K562 (cell line): Measurements from ENCODE around the gene GABARAP. TPM values are rescaled to one million over a fixed set of nuclear protein-coding genes. Genes with fewer than 3 reads are reported as not detected.

ENCODE experiments used
- ATAC-seq: fragments of 200-7000 bp; cut with Tn5 transposase; 3 replicates; pipeline ENCODE4 v1.9.1; 2020; ENCODE audit warnings: moderate library complexity
- BruUV-seq: library from RNA; stranded (reverse); fragments of 400-500 nt; replicated peaks from 2 replicates; lab custom pipeline; 2021; lab: Mats Ljungman, UMichigan
- CTCF ChIA-PET: fragments of 300-600 bp; formaldehyde crosslinking; extraction: SDS; loops from one replicate; lab custom pipeline; 2021; ENCODE audit warnings: low intra/inter-chr PET ratio; lab: Yijun Ruan, JAX
- POLR2A ChIA-PET: fragments of 300-600, 350-650 bp; sonication (Branson Sonifier 250); formaldehyde crosslinking; extraction: SDS; loops from one replicate; lab custom pipeline; 2021; ENCODE audit warnings: antibody characterized with exemption, inconsistent platforms; lab: Yijun Ruan, JAX
- DNase-seq, 4 experiments: peaks; one replicate each; pipeline versions ENCODE4 v3.0.0 to v3.0.0-alpha.2; 2011 to 2018; ENCODE audit warnings: low spot score in 3 of 4, mixed read lengths in 3 of 4; ENCODE audit errors: extremely low read depth in 1 of 4
- FAIRE-seq: peaks from 2 replicates; lab custom pipeline; 2011; peaks lifted over from hg19 to GRCh38; lab: Jason Lieb, UNC
- H2AFZ ChIP-seq: 2 replicates; pipeline ENCODE4 v1.6.0; 2011; ENCODE audit warnings: low read depth, low read length, control low read depth, inconsistent platforms
- H3K27ac ChIP-seq: fragments of 200-600 bp; 3 replicates; pipeline ENCODE4 v1.8.0; 2011; ENCODE audit warnings: low read depth, mild to moderate bottlenecking, control low read depth, inconsistent platforms, low read length, moderate library complexity, mixed read lengths; ENCODE audit errors: extremely low read depth
- H3K27me3 ChIP-seq, 2 experiments: fragments of 300-600 bp in 1 of 2; 2 replicates in 1 of 2; 3 replicates in 1 of 2; pipeline versions ENCODE4 v1.6.0 to v1.8.0; 2011; ENCODE audit warnings: inconsistent platforms in 2 of 2, low read length in 2 of 2, mild to moderate bottlenecking in 1 of 2, mixed read lengths in 1 of 2, moderate library complexity in 1 of 2; ENCODE audit not compliant: control insufficient read depth in 2 of 2, insufficient read depth in 2 of 2
- H3K36me3 ChIP-seq: fragments of 300-600 bp; 3 replicates; pipeline ENCODE4 v1.8.0; 2011; ENCODE audit warnings: mild to moderate bottlenecking, low read length, inconsistent platforms; ENCODE audit not compliant: control insufficient read depth, insufficient read depth
- H3K4me1 ChIP-seq, 2 experiments: fragments of 200-600 bp in 1 of 2; replicated peaks in 1 of 2; 2 replicates in 1 of 2; 3 replicates in 1 of 2; pipeline versions ENCODE4 v1.5.1 to v1.8.0; 2011; ENCODE audit warnings: inconsistent platforms in 2 of 2, low read length in 2 of 2, mild to moderate bottlenecking in 1 of 2, mixed read lengths in 1 of 2, moderate library complexity in 1 of 2; ENCODE audit not compliant: control insufficient read depth in 2 of 2, insufficient read depth in 2 of 2
- H3K4me2 ChIP-seq: 2 replicates; pipeline ENCODE4 v1.6.1; 2011; ENCODE audit warnings: low read length, control low read depth, inconsistent platforms, mixed read lengths; ENCODE audit not compliant: insufficient read depth
- H3K4me3 ChIP-seq: fragments of 200-600 bp; sonication (generic), shearing (Covaris generic); 2 replicates; pipeline ENCODE4 v1.5.1; 2016; ENCODE audit warnings: control low read depth, inconsistent platforms
- H3K79me2 ChIP-seq: fragments of 200-600 bp; 3 replicates; pipeline ENCODE4 v1.8.0; 2011; ENCODE audit warnings: low read length, inconsistent platforms; ENCODE audit not compliant: control insufficient read depth, insufficient read depth
- H3K9ac ChIP-seq, 2 experiments: 2 replicates each; pipeline versions ENCODE4 v1.6.0 to v1.6.1; 2011; ENCODE audit warnings: low read depth in 2 of 2, low read length in 2 of 2, control low read depth in 1 of 2, inconsistent platforms in 1 of 2, mild to moderate bottlenecking in 1 of 2, mixed read lengths in 1 of 2; ENCODE audit not compliant: insufficient read depth in 1 of 2
- H3K9me1 ChIP-seq: one replicate; pipeline ENCODE4 v1.6.0; 2011; ENCODE audit warnings: inconsistent platforms, mild to moderate bottlenecking, low read length, moderate library complexity; ENCODE audit not compliant: control insufficient read depth, insufficient read depth
- H3K9me3 ChIP-seq: replicated peaks from 2 replicates; pipeline ENCODE4 v1.5.1; 2011; ENCODE audit warnings: low read depth, low read length, inconsistent platforms; ENCODE audit not compliant: control insufficient read depth, insufficient read depth
- H4K20me1 ChIP-seq: replicated peaks from 2 replicates; pipeline ENCODE4 v1.6.1; 2011; ENCODE audit warnings: low read length, inconsistent platforms, mixed read lengths; ENCODE audit not compliant: control insufficient read depth, insufficient read depth
- CAMTA2 ChIP-seq: fragments of 250-450 bp; sonication (Bioruptor Pico); conservative IDR thresholded peaks from 2 replicates; pipeline ENCODE4 v1.5.1; 2022
- CREB3 ChIP-seq: fragments of 450-650 bp; conservative IDR thresholded peaks from 2 replicates; pipeline ENCODE4 v1.6.1; 2016; ENCODE audit warnings: missing genetic modification characterization, low read depth, mild to moderate bottlenecking, missing compliant biosample characterization, moderate library complexity
- HNRNPLL ChIP-seq: fragments of 200-400 bp; formaldehyde crosslinking; IDR thresholded peaks from 2 replicates; pipeline ENCODE4 v1.6.1; 2017; ENCODE audit warnings: low read length, low read depth, mild to moderate bottlenecking; ENCODE audit not compliant: poor library complexity, severe bottlenecking
- PRDM10 ChIP-seq: fragments of 450-650 bp; IDR thresholded peaks from 2 replicates; pipeline ENCODE4 v1.6.1; 2018; ENCODE audit not compliant: partially characterized antibody
- SLC30A9 ChIP-seq: fragments of 250-450 bp; sonication (Bioruptor Pico); IDR thresholded peaks from 2 replicates; pipeline ENCODE4 v1.8.0; 2022; ENCODE audit warnings: mild to moderate bottlenecking, moderate library complexity
- SNRNP70 ChIP-seq: fragments of 200-400 bp; formaldehyde crosslinking; optimal IDR thresholded peaks from 2 replicates; pipeline ENCODE3; 2017; ENCODE audit warnings: low read depth, low read length
- TBL1XR1 ChIP-seq, 2 experiments: IDR thresholded peaks; 2 replicates each; pipeline ENCODE4 v1.6.1; 2012; ENCODE audit warnings: improper control_type of control experiment in 2 of 2, low read length in 2 of 2, mild to moderate bottlenecking in 1 of 2
- ZBTB17 ChIP-seq: fragments of 450-650 bp; formaldehyde crosslinking; IDR thresholded peaks from 2 replicates; pipeline ENCODE4 v1.4.0; 2020; ENCODE audit warnings: mild to moderate bottlenecking
- ZKSCAN1 ChIP-seq: fragments of 150-350 bp; IDR thresholded peaks from 2 replicates; pipeline ENCODE4 v1.6.1; 2016; ENCODE audit warnings: low read depth, low read length
- ZNF121 ChIP-seq: sonication (generic); formaldehyde crosslinking; conservative IDR thresholded peaks from 2 replicates; pipeline ENCODE4 v1.8.0; 2022; ENCODE audit warnings: missing genetic modification reagents
- ZNF253 ChIP-seq: fragments of 250-450 bp; sonication (Bioruptor Pico); conservative IDR thresholded peaks from 2 replicates; pipeline ENCODE4 v1.6.1; 2021; ENCODE audit warnings: mild to moderate bottlenecking
- ZNF280A ChIP-seq: fragments of 450-650 bp; IDR thresholded peaks from 2 replicates; pipeline ENCODE4 v1.6.1; 2018; ENCODE audit warnings: mild to moderate bottlenecking, low read depth; ENCODE audit not compliant: partially characterized antibody
- ZNF512 ChIP-seq: IDR thresholded peaks from 2 replicates; pipeline ENCODE4 v1.6.1; 2016; ENCODE audit warnings: missing genetic modification characterization, missing compliant biosample characterization
- WGBS: fragments of 100-300 bp; shearing (Covaris generic); methylation state at CpG from one replicate; pipeline ENCODE4 v1.1.6; 2016; ENCODE audit warnings: low coverage, mixed read lengths; ENCODE audit not compliant: insufficient coverage; ENCODE audit errors: missing lambda C conversion rate; 5-methylcytosine and 5-hydroxymethylcytosine counted together
- in situ Hi-C: fragments of 300-500 bp; cut with MboI; formaldehyde crosslinking; loops from 4 replicates; pipeline ENCODE4 v1.15.0; 2018; ENCODE audit warnings: inconsistent platforms, mixed read lengths
- intact Hi-C: fragments of 100-400 bp; cut with micrococcal nuclease; formaldehyde crosslinking; loops from 2 replicates; pipeline ENCODE4 v1.14.2; 2022
- polyA plus RNA-seq, 8 experiments: library from polyadenylated mRNA; depleted of rRNA in 4 of 8; stranded (reverse) in 5 of 8; unstranded in 3 of 8; fragments of >200 nt; fragmentation: Nextera tagmentation in 2 of 8; fragmentation: Illumina TruSeq in 1 of 8; extraction: Ambion mirVana in 2 of 8; extraction: Trizol in 1 of 8; gene quantifications; 2 replicates each; pipeline versions ENCODE4 v1.2.1 to v1.2.3, GENCODE V29; 2011 to 2014; ENCODE audit warnings: inconsistent platforms in 1 of 8, missing spikeins in 1 of 8
- total RNA-seq, 7 experiments: library from RNA; depleted of rRNA in 6 of 7; stranded (reverse); fragments of >200 nt in 6 of 7; fragmentation: Illumina TruSeq in 2 of 7; extraction: Trizol in 2 of 7; gene quantifications; 2 replicates each; pipeline versions ENCODE4 v1.2.1 to v1.2.3, GENCODE V29; 2011 to 2021; ENCODE audit warnings: low replicate concordance in 1 of 7

The GABARAP gene
- total and polyA plus RNA-seq, 9 of the 15 experiments (the other 6 are each of a cell fraction or from before 2014, with no cell fraction given) = 47.5 to 373 (median 152) TPM

- Histone ChIP-seq H3K4me2 (no peak overlapping the region), H2AFZ (no peak overlapping the region), H3K27me3 (no peaks in the 10 kb centered on the region), H4K20me1 (peaks cover 7% of the 10 kb centered on the region), H3K4me3 (no peak overlapping the region), H3K36me3 (peaks cover 71% of the 10 kb centered on the region; the same call in 2 of the 3 replicates), H3K79me2 (peaks cover 44% of the 10 kb centered on the region), H3K4me1 (peaks cover 7 to 25% of the 10 kb centered on the region in 2 experiments; a peak in 4 of 5 replicates), H3K9ac (peak overlapping the region in 1 of 2 experiments; percentile 45; a peak in 2 of 4 replicates), H3K9me3 (no peaks in the 10 kb centered on the region), H3K9me1 (peaks cover 4% of the 10 kb centered on the region), H3K27ac (no peak overlapping the region)
- in situ Hi-C loops (no loop called here), intact Hi-C loops (no loop called here)
- no peak for DNase-seq
- 96% methylated on average over 12 of the region's 19 CpGs for WGBS
- no peak for FAIRE-seq
- BruUV-seq = no TSS peak
- ChIA-PET POLR2A (interaction anchor here (0.9 to 2.8 kb wide), 2 partner anchors 9 to 21 kb away, joined by 4 to 19 read pairs; partner anchors contain the start of genes ACADVL and DLG4), CTCF (no interaction called here)
- no peak for ATAC-seq
- no peak for TF ChIP-seq ZKSCAN1
- TF ChIP-seq HNRNPLL = no peak
- TF ChIP-seq TBL1XR1 (IDR thresholded peaks at IDR 0.05; ENCODE audit: low read length in 2 of 2) = no peak
- no peak for TF ChIP-seq ZNF512 (tag)
- no peak for TF ChIP-seq ZNF253 (CRISPR knock-in tag)
- no peak for TF ChIP-seq SNRNP70
- TF ChIP-seq CAMTA2 (CRISPR knock-in tag) = no peak
- TF ChIP-seq SLC30A9 (CRISPR knock-in tag) = no peak
- no peak for TF ChIP-seq ZBTB17
- TF ChIP-seq ZNF121 (CRISPR knock-in tag) = no peak
- TF ChIP-seq ZNF280A = no peak
- TF ChIP-seq CREB3 = no peak
- TF ChIP-seq PRDM10 = no peak
These were observed 12.7 kb downstream of the GABARAP start for GRCh38 chr17:7229504-7229903.
